CD4-positive, alpha-beta T cell treated with Interleukin-12 subunit alpha and Interleukin-12 subunit beta, for 1 hour (primary cell): ENCODE data around the gene NACC2.

Source experiments
- DNase-seq: peaks from one replicate; pipeline ENCODE4 v3.0.0-alpha.2; 2020

Gene NACC2

DNA sequence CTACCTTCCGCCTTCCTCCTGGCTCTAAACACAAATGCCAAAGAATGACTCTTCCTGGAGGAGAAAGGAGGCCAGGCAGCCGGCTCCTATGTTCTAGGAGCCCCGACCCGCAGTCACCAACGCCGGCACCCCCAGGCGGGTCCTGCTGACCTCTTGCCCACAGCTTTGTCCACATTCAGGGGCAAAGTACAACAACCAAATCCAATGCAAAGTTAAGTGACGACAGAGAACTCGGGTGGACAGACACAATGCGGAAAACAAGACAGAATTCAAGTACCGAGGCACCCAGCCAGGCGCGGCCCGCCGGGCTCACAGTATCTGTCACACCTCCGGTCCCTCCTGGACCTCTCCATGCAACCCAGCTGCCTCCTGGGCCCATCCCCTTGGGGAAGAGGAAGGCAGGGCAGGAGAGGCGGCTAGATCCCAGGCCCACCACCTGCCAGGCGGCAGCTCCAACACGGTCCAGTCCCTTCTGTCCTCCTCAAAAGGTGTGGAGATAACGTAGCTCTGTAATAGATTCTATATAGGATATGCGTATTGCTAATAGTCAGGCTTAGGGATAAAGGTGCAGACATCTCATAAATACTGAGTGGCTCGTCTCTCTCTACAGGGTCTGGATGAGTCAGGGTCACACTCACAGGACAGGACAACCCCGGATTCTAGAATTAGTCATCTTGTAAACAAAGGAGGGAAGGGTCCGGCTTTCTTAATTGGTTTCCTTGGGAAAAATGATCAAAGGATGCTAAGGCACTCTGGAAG lies 87.0 kb downstream of the NACC2 start:
- DNase-seq, result no peak

DNA sequence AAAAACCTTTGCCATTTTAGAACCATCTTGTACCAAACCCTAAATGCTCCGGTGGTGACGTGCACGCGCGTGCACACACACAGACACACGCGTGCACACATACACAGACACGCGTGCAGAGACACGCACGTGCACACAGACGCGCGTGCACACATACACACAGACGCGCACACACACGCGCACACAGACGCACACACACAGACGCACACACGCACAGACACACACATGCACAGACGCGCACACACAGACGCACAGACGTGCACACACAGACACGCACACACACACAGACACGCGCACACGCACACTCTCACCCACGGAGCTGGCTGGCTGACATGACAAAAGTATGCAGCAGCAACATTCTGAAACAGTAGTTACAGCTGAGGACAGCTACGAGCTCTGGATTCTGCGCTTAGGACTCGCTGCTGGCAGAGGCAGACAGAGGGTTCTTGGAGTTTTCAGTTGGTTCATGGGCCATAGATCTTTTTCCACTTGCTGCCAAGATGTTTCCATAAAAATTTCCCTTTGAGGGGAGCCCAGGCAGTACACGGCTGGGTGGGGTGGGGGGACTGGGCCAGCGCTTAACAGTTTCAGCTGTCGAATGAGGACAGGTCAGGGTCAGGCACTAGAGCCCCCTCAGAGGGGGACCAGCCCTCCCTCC lies 87.7 kb downstream of the NACC2 start:
- DNase-seq, result no peak

DNA sequence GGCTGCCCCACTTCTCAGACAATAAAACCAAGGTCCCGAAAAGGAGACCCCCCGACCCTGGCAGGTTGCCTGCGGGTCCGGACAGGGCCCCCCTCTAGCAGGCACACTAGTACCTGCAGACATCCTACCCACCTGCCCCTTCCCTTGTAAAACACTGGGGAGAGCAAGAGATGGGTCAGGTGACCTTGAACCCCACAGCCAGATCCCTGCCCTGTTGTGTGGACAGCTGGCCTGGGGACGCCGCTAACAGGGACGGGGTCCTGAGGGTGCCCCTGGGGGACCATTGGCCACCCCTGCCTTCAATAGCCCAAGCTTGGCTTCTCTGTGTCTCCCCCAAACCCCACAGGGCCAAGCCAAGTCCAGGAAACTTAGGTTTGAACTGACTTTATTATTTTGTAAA lies 88.9 kb downstream of the NACC2 start:
- DNase-seq, result no peak

DNA sequence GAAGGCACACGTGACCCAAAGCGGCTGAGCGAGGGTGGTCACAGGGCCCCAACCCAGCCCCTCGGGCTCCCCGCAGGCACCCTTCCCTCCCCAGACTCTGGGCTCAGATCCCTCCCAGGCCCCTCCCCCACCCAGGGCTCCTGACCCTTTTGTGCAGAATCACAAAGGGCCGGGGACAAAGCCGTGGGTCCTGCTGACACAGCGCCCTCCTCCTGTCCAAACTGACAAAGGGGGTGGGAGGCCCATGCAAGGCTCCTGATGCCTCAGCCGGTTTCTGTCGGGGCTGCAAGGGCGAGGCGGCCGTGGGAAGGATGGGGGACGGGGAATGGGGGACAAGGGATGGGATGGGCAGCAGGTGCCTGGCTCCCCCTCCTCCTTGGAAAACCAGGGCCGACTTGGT lies 90.4 kb downstream of the NACC2 start:
- no peak for DNase-seq

DNA sequence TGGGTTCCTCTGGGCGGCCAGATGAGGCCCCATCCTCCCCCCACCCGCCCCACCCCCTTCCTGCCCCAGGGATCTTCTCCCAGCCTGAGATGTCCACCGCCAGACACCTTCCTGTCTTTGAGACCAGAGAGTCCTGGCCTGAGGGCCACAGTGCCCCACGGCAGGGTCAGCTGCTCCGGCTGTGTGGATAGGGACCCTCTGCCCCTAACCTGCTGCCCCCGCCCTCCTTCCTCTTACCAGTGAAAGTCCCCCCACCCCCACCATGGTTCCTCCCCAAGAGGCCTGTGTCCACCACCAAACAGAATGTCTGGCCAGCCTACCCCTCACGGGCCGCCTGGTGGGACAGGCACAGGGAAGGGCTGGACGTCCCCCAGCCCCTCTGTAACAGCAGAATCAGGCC lies 90.9 kb downstream of the NACC2 start:
- no peak for DNase-seq

DNA sequence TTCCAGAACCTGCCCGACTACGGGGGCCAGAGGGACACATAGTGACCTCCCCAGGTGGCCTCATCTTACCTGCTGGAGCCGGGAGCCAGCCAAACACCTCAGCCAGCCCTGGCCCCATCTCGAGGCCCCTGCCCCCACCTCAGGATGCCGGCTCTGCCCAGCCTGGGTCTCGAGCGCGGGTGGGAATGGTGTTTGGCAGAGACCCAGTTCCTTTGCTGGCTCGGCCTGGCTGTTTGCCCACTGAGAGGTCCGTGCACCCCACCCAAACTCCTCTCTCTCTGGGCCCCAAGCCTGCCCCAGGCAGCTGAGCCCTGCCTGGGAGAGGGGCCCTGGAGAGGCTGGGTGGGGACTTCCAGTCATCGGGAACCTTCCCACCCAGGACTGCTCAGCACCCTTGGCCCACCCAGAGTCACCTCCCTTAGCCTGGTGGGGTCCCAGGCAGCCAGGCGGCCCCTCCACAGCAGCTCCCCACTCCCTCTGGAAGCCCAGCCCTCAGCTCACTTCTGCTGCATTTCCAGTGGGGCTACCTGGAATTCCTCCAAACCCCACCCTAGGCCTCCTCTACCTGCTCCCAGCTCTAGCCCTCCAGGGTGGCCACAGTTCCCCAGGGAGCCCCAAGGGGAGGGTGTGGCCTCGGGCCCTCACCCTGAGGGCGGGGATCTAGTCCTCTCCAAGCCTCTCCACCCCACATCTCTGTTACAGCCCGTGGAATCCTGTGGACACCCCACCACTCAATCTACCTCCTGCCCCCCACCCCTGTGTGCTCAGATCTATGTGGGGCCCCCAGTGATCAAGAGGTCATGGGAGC lies 91.5 kb downstream of the NACC2 start:
- DNase-seq, result no peak

DNA sequence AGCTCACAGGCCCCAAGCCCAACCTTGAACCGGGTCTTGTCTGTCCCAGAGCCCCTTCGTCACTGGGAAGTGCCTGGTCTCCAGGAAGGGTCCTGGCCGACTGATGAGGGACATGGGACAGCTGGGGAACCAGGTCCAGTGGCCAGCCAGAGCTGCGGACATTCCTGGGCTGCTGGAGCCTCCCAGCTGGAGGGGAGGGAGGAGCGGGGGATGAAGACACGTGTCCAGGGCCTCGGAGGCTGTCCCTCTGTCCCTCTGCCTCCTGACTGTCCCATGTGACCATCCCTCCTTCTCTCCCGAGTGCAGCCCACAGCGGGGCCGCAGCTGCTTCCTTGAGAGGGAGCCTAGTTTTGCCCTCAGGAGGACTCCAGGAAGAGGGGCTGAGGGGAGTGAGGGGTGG lies 92.2 kb downstream of the NACC2 start:
- DNase-seq, result no peak

DNA sequence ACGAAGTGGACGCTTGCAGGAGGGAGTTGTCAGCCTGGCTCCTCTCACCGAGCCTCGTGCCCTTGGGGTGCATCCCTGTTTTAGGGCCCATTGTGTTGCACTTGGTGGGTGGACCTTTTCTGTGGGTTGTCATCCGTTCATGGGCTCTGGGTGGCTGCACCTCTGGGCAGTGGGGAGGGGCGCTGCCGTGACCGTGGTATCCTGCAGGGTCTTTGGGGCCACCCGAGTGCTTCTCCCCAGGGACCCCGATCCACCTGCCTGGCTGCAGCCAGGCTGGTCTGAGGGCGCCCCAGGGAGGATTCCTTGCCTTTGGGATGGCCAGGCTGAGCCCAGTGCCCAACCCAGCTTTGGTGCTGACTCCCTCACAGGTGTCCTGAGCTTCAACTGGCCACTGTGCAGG lies 92.9 kb downstream of the NACC2 start:
- no peak for DNase-seq

DNA sequence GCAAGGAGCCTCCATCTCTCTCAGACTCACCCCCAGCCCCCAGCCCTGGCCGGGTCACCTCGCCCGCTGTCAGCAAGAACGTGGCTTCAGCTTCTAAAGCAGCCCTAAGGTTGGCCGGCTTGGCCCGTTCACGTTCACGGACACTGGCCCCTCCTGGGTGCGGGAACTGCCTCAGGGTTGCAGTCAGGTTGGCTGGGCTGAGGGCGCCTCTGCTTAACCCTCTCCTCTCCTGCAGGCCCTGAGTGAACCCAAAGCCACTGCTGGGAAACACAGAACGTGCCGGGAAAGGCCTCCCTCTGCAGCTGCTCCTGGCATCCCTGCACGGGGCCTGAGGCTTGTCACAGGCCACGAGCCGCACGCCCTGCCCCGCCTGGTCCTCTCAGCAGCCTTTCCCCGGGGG lies 93.9 kb downstream of the NACC2 start:
- DNase-seq, result no peak

DNA sequence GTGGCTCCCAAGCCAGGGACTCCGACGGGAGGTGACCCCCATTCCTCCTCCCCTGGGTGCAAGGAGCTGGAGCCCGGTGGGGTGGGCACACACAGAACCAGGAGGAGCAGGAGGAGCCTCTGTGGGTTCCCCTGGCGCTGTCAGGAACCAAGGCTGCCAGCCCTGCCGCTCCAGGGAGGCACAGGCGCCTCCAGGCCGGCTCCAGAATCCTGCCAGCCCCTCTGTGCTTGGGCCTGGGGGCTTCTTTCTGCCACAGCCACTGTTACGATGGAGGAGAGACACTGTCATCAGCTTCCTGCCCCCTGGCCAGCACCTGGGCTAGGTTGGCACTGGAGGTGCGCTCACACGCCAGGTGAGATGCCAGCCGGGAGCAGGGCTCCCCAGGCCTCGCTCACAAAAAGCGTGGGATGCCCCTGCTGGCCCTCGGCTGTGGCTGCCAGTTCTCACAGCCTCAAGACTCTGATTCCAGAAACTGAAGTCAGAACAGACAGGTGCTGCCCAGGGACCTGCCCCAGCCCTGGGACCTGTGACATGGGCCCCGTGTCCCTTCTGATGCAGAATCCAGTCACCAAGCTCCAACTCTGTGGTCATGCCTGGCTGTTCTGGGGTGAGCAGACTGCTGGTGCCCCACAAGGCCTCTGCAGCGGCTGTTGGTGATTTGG lies 96.5 kb downstream of the NACC2 start:
- DNase-seq, result no peak

DNA sequence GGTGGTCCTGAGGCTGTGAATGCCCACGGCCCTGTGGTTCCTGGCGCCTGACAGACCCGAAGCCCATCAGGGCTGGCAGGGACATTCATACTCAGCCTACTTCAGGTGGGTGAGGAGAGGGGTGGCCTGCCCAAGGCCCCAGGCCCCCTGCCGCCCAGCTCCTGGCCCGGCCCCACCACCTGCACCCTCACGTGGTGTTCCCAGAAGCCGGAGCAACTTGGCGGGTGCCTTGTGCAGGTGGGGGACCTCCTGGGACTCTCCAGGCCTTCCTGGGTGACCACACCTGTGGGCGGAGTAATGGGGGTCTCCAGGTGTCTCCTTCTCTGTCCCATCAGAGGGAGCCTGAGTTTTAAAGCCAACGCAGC lies 97.1 kb downstream of the NACC2 start:
- DNase-seq, result no peak

DNA sequence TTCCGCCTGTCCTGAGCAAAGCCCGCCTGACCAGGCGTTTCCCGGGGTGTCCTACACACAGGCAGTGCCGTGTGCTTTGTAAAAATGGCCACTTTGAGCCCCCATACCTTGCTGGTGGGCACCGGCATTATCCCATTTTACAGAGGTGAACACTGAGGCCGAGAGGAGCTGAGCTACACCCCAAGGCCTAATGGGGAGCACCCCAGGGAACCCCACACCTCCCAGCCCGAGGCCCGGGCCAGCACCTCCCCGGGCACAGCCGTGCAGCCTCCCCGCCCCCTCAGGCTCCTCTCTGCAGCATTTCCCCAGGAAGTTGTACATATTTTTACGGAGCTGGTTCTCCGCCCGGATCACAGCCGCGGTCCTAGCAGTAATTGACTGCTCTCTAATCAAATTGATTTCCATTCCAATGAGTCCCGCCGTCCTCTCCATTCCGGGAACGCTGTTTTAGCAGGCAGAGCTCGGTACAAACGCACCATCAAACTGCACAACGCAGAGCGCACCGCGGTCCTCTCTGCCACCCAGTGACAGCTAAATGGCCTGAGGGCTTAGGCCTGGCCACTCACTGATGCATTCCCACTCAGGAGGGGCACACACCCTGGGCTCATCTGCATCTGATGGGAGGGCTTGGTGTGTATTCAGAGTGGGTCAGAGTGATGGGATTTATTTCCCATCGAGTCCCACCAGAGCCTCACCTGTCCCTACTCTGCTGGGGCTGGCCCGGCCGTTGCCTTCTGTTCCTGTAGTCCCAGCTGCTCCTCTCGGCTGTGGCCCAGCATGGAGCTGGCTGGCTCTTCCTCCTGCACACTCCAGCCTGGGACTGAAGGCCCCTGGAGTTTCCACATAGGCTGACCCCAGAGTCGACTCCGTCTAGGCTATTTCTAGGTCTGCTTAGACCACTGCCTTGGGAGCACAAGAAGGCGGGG lies 97.7 kb downstream of the NACC2 start:
- DNase-seq, result no peak

DNA sequence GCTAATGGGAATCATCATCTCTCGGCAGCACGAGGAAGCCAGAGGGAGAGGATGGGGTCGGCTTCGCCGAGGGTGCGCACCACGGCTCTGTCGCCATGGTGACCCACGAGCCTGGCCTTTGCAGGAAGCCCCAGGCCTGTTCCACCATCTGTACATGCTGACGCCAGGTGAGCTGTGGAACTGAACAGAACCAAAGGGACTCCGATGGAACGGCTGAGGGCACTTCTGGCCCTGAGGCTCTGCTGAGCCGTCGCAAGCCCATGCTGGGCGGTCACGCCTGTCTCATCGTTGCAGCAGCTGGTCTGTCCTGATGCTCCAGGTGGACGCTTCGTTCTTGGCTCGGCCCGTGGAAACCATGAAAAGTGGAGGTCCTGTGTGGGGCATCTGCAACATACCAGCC lies 99.3 kb downstream of the NACC2 start:
- DNase-seq, result no peak

DNA sequence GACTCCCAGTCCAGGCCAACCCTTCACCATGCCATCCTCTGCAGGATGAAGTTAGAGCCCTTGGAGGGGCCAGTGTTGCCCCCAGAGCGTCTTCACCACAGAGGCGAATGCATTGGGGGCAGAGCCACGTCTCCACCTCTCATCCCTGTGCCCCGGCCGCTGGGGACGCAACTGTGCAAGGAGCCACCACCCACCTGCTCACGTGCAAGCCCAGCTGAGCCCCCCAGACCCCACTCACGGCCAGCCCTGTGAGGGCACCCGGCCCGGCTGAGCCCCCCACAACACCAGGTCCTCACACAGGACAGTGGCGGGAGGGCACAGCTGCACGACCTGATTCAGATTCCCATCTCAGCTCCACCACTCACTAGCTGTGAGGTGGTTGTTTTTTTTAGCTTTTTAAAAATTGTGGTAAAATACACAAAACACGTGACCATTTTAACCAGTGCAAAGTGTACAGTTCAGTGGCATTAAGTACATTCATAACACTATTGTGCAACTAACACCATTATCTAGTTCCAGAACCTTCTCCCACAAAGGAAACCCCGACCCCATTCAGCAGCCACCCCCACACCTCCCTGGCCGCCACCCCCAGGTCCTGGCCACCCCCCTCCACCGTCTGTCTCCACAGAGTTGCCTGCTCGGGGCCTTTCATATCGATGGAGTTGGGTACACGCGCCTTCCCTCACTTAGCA lies 100.4 kb downstream of the NACC2 start:
- DNase-seq, result no peak

DNA sequence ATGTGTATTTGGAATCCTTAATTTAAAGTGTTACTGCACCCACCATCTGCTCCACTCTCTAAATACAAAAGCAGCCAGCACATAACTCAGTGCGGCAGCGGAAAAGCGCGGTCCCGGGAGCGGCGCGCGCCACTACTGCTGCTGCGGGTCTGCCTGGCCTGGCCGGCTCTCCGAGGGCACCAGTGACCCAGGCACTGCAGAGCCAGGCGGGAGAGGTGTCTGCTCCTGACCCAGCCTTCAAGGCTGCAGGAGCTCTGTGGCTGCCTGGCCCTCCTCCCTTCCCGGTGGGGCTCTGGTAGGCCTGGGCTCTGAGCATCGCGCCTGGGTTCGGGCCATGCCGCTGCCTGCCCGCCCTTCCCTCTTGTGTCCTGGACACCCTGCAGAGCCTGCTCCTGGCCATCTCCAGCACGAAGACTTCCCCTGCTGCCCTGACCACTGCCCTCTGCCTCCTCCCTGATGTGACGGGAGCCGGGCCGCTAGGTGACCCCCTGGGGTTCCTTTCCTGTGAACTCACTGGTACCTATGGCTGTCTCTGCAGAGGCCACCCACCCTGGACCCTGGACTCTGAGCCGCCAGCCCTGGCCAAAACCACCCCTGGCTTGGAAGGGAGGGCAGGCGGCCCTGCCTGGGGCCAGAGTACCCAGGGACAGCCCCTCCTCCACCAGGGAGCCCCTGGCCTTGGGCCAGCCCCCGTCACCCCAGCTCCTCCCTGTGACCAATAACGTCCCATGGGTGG lies 101.2 kb downstream of the NACC2 start:
- DNase-seq, result no peak

DNA sequence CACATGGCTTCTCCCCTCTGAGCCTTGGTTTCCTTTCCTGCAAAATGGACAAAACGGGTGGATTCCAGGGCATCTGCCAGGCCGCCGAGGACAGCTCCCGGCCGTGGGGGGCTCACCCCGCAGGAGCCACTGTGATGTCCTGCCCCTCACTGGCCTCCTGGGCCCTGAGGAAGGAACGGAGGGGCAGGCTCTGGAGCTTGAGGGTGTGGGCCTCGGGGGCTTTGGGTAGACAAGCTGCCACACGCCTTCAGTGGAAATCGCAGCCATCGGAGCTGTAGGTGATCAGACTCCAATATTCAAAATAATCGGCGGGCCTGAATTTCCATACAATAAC lies 101.7 kb downstream of the NACC2 start:
- DNase-seq, result no peak

DNA sequence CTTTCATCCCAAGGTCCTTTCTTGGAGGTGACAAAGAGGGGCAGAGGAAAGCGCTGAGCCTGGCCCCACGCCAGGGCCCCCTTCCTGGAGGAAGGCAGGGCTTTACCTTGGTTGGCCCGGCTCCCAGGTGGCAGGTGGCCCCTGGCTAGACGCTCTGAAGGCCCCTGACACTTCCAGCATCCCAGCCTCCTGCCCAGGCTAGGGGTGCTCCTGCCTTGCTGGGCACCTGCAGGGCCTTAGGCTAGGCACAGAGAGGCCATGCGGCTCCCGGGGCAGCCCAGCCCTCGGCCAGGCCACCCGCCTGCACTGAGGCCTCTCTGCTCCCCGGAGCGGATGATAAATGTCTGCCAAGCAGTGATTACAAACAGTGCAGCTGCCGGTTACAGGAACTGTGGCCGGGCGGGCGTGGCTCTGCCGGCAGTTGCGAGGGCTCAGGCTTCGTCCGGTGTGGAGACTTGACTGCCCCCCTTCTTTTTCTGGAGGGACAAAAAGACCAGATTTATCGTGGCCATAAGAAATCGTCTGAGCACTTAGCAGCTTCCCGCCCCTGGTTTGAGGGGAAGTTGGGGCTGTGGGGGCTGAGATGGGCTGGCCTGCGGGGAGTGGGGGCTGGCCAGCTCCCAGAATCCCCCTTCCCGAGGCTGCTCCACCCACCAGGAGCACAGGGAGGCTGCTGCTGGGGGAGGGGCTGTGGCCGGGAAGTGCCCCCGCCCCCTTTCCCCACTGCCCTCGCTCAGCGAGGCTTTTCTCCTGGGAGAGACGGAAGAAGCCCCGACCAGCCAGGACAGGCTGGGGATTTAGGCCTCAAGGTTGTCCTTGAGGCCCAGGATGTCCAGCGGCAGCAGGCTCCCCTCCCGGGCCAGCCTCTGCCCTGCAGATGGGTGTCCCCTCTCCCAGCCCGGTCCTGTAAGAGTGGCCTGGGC lies 102.3 kb downstream of the NACC2 start:
- DNase-seq, result peak; percentile 50

DNA sequence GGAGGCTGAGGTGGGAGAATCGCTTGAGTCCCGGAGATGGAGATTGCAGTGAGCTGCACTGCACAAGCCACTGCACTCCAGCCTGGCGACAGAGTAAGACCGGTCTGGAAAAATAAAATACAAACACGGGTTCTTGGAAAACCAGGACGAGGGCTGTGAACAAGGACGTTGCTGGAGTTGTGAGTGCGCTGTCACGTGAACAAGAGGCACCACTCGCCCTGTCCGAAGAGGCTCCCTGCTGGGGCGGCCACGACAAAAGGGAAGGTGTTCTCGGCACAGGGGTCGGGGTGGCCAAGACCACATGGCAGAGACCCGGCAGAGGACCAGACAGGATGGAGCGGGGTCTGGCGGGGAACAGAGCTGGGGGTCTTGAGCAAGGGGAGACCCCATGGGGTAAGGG lies 103.3 kb downstream of the NACC2 start:
- DNase-seq, result no peak

DNA sequence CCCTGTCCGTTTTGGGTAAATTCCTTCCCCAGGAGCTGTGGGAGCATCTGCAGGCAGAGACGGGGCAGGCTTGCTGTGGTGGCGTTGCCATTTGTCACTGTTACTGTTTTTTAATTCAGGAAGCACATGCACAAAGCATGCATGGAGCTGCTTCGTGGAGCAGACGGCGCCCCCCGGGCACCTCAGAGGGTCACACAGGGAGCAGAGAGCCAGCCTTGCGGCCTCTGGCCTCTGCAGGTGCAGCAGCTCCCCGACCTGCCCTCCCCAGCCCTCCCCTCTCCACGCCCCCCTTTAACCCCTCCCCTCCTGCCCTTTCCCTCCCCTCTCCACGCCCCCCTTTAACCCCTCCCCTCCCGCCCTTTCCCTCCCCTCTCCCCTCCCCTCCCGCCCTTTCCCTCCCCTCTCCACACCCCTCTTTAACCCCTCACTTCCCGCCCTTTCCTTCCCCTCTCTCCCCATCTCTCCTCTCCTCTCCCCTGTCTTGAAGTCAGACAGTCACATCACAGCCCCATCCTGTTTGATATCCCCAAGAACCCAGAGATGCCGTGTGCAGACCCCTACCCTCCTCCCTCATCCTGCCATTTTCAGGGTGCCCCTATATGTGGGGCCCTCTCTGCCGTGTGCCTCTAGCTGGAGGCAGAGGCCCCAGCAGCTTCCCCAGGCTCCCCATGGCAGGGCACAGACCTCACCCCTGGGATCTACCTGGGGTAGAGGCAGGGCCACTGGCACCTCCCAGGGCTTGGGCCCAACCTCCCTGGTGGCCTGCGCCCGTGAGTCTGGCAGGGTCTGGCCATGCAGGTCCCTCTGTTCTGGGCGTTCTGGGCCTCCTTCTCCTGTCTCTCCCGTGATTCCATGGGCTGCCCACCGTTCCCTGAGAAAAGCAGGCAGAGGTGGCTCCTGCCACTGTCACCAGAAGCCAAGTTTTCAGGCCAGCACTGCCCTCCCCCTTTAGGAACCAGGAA lies 104.3 kb downstream of the NACC2 start:
- peak; percentile 64 for DNase-seq
